HepG2 (cell line): ENCODE data around the gene NEDD1. TPM values are rescaled to one million over a fixed set of nuclear protein-coding genes. Genes with fewer than 3 reads are reported as not detected.
A peak's percentile ranks its signal among the peaks of the same experiment; 100 is the strongest.

Experiments
- CCAR2 ChIP-seq: fragments of 200-400 bp; formaldehyde crosslinking; optimal IDR thresholded peaks from 2 replicates; pipeline ENCODE3; 2018; ENCODE audit warnings: low read depth, mild to moderate bottlenecking, low read length, moderate library complexity
- CSRNP2 ChIP-seq: sonication (generic); formaldehyde crosslinking; conservative IDR thresholded peaks from 2 replicates; pipeline ENCODE4 v1.8.0; 2022; ENCODE audit warnings: low read depth, missing genetic modification reagents
- FOXO1 ChIP-seq: sonication (generic); formaldehyde crosslinking; IDR thresholded peaks from 2 replicates; pipeline ENCODE4 v1.4.0; 2020; ENCODE audit warnings: missing genetic modification reagents
- HMGXB3 ChIP-seq: sonication (generic); formaldehyde crosslinking; IDR thresholded peaks from 2 replicates; pipeline ENCODE4 v1.4.0; 2020; ENCODE audit warnings: missing genetic modification reagents, borderline replicate concordance
- HNRNPUL1 ChIP-seq: fragments of 200-400 bp; formaldehyde crosslinking; IDR thresholded peaks from 2 replicates; pipeline ENCODE4 v1.6.1; 2017; ENCODE audit warnings: low read depth, mild to moderate bottlenecking, low read length, moderate library complexity
- KLF13 ChIP-seq: sonication (generic); formaldehyde crosslinking; IDR thresholded peaks from 2 replicates; pipeline ENCODE4 v1.4.0; 2020; ENCODE audit warnings: mild to moderate bottlenecking, missing genetic modification reagents
- PBX3 ChIP-seq: sonication (generic); formaldehyde crosslinking; IDR thresholded peaks from 2 replicates; pipeline ENCODE4 v1.8.1; 2023; ENCODE audit warnings: missing genetic modification reagents, inconsistent platforms, borderline replicate concordance
- POLR2AphosphoS5 ChIP-seq: IDR thresholded peaks from 2 replicates; pipeline ENCODE4 v1.6.1; 2012; ENCODE audit warnings: low read depth, low read length
- THAP11 ChIP-seq: IDR thresholded peaks from 2 replicates; pipeline ENCODE4 v1.6.1; 2016; ENCODE audit warnings: missing biosample characterization, missing genetic modification reagents
- ZBTB34 ChIP-seq: sonication (generic); formaldehyde crosslinking; IDR thresholded peaks from 2 replicates; pipeline ENCODE4 v1.8.0; 2022; ENCODE audit warnings: mild to moderate bottlenecking, missing genetic modification reagents
- ZNF124 ChIP-seq: sonication (generic); formaldehyde crosslinking; IDR thresholded peaks from 2 replicates; pipeline ENCODE4 v1.4.0; 2020; ENCODE audit warnings: missing genetic modification reagents
- ZNF557 ChIP-seq: sonication (generic); formaldehyde crosslinking; IDR thresholded peaks from 2 replicates; pipeline ENCODE4 v1.4.0; 2020; ENCODE audit warnings: missing genetic modification reagents
- ZNF569 ChIP-seq: sonication (generic); formaldehyde crosslinking; IDR thresholded peaks from 2 replicates; pipeline ENCODE4 v1.5.0; 2020; ENCODE audit warnings: mild to moderate bottlenecking, missing genetic modification reagents, moderate library complexity, borderline replicate concordance
- ZNF816 ChIP-seq: sonication (generic); formaldehyde crosslinking; IDR thresholded peaks from 2 replicates; pipeline ENCODE4 v1.8.0; 2022; ENCODE audit warnings: missing genetic modification reagents, mild to moderate bottlenecking, borderline replicate concordance
- polyA plus RNA-seq, 8 experiments: library from polyadenylated mRNA; depleted of rRNA in 3 of 8; stranded (reverse) in 7 of 8; unstranded in 1 of 8; fragments of >200 nt; fragmentation: Illumina TruSeq in 4 of 8; extraction: Trizol in 4 of 8; gene quantifications; 2 replicates each; pipeline versions ENCODE4 v1.2.1 to v1.2.3, GENCODE V29; 2011 to 2016; ENCODE audit warnings: low read depth in 4 of 8, missing spikeins in 1 of 8, mixed read lengths in 1 of 8; ENCODE audit not compliant: insufficient read depth in 1 of 8
- total RNA-seq, 5 experiments: library from RNA; depleted of rRNA; stranded (reverse); fragments of >200 nt; fragmentation: Illumina TruSeq; extraction: Trizol; gene quantifications; 2 replicates each; pipeline ENCODE4 v1.2.3, GENCODE V29; 2016; ENCODE audit warnings: low read depth in 1 of 5
- TF ChIP-seq, protein P1 (sequence below), 2 experiments: sonication (generic) in 1 of 2; formaldehyde crosslinking in 1 of 2; IDR thresholded peaks; 2 replicates each; pipeline versions ENCODE4 v1.4.0 to v1.6.1; 2018 to 2020; ENCODE audit warnings: missing genetic modification reagents in 2 of 2, borderline replicate concordance in 1 of 2, low read depth in 1 of 2, mild to moderate bottlenecking in 1 of 2, missing biosample characterization in 1 of 2
- TF ChIP-seq, protein P2 (sequence below): IDR thresholded peaks from 2 replicates; pipeline ENCODE4 v1.6.1; 2018; ENCODE audit warnings: missing genetic modification reagents

Gene NEDD1
- total and polyA plus RNA-seq, 2 of the 13 experiments (the other 11 are each of a cell fraction or from before 2014, with no cell fraction given): 11.2 to 21.5 TPM

DNA sequence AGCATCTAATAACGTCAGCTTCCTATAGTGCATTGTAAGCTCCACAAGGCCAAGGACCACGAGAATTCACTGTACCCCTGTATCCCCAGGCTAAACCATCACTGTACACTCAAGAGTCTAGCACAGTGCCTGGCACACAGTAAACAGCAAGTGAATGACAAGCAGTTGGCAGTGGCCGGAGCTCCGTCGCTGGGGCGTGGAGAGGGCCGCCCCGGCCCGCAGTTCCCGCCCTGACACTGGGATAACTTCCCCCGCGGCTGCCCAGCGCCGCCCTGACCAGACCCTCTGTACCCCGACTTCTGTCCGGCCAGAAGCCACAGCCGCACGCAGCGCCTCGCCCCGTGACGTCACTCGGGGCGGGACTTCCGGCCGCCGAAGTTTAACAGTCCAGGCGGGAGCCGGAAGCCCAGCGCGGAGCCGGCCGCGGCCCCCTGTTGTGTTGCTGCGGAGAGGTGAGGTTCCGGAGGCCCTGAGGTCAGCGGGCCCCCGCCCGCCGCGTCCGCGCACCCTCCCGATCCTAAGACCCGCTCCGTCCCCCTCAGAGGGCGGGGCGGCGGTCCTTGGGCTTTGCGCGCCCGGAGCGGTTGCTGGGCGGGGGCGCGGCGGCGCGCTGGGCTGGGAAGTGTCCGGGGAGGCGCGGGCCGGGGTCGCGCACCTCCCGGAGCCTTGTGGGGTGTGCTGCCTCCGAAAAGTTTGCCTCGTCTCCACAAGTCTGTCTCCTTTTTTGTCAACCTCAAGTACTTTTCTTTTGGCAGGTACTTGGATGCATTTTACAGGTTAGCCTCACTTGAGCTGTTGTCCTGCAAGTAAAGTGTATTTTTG is at the start of gene NEDD1 (continued):
- TF ChIP-seq, protein P1, sequence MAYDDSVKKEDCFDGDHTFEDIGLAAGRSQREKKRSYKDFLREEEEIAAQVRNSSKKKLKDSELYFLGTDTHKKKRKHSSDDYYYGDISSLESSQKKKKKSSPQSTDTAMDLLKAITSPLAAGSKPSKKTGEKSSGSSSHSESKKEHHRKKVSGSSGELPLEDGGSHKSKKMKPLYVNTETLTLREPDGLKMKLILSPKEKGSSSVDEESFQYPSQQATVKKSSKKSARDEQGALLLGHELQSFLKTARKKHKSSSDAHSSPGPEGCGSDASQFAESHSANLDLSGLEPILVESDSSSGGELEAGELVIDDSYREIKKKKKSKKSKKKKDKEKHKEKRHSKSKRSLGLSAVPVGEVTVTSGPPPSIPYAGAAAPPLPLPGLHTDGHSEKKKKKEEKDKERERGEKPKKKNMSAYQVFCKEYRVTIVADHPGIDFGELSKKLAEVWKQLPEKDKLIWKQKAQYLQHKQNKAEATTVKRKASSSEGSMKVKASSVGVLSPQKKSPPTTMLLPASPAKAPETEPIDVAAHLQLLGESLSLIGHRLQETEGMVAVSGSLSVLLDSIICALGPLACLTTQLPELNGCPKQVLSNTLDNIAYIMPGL (CRISPR knock-in tag; IDR thresholded peaks at IDR 0.05; ENCODE audit: borderline replicate concordance in 1 of 2, low read depth in 1 of 2): peak; percentile 64 to 67; a peak in 3 of 4 replicates
- TF ChIP-seq ZBTB34 (no peak), FOXO1 (CRISPR knock-in tag) (peak; percentile 31), POLR2AphosphoS5 (peak; percentile 61), CCAR2 (no peak), HMGXB3 (CRISPR knock-in tag) (no peak), ZNF557 (CRISPR knock-in tag) (0 out of 2 replicates have a peak, but pooled peaks have one; percentile 18), KLF13 (CRISPR knock-in tag) (no peak), ZNF816 (no peak), THAP11 (peak; percentile 83), HNRNPUL1 (no peak), ZNF124 (no peak), CSRNP2 (no peak), PBX3 (CRISPR knock-in tag) (0 out of 2 replicates have a peak, but pooled peaks have one; percentile 39), ZNF569 (no peak)
- TF ChIP-seq, protein P2, sequence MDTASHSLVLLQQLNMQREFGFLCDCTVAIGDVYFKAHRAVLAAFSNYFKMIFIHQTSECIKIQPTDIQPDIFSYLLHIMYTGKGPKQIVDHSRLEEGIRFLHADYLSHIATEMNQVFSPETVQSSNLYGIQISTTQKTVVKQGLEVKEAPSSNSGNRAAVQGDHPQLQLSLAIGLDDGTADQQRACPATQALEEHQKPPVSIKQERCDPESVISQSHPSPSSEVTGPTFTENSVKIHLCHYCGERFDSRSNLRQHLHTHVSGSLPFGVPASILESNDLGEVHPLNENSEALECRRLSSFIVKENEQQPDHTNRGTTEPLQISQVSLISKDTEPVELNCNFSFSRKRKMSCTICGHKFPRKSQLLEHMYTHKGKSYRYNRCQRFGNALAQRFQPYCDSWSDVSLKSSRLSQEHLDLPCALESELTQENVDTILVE (CRISPR knock-in tag): peak; percentile 80; the same call in 1 of the 2 replicates
